H9 (cell line): ENCODE measurements around the gene CCDC127. TPM values are rescaled to one million over a fixed set of nuclear protein-coding genes. Genes with fewer than 3 reads are reported as not detected.
A peak's percentile ranks its signal among the peaks of the same experiment; 100 is the strongest.
"Not testable (repeated sequence)": the region's sequence is repeated elsewhere in the genome, so short reads cannot be mapped to it uniquely, and the experiment has no call there.

Experiments used
- DNase-seq: peaks from one replicate; pipeline ENCODE4 v3.0.0-alpha.2; 2017
- H2AFZ ChIP-seq: one replicate; pipeline ENCODE4 v1.6.1; 2013; ENCODE audit warnings: mild to moderate bottlenecking, low read length, control low read depth, moderate library complexity
- H2AK5ac ChIP-seq: 2 replicates; pipeline ENCODE4 v1.6.1; 2013; ENCODE audit warnings: low read length, control low read depth, mixed read lengths; ENCODE audit not compliant: insufficient read length
- H2BK120ac ChIP-seq: one replicate; pipeline ENCODE4 v1.6.1; 2013; ENCODE audit warnings: low read depth, mild to moderate bottlenecking, low read length, control low read depth, inconsistent platforms; ENCODE audit not compliant: poor library complexity, severe bottlenecking
- H2BK12ac ChIP-seq: 2 replicates; pipeline ENCODE4 v1.6.1; 2013; ENCODE audit warnings: low read length, control low read depth, mixed read lengths, low read depth; ENCODE audit not compliant: insufficient read length
- H2BK15ac ChIP-seq: 2 replicates; pipeline ENCODE4 v1.6.1; 2013; ENCODE audit warnings: low read depth, low read length, control low read depth
- H2BK20ac ChIP-seq: one replicate; pipeline ENCODE4 v1.6.1; 2013; ENCODE audit warnings: low read depth, mild to moderate bottlenecking, low read length, control low read depth, inconsistent platforms; ENCODE audit not compliant: poor library complexity, severe bottlenecking
- H2BK5ac ChIP-seq: 2 replicates; pipeline ENCODE4 v1.6.1; 2013; ENCODE audit warnings: low read length, control low read depth, mixed read lengths; ENCODE audit not compliant: insufficient read length
- H3K14ac ChIP-seq: 2 replicates; pipeline ENCODE4 v1.6.1; 2013; ENCODE audit warnings: low read length, control low read depth; ENCODE audit not compliant: insufficient read depth
- H3K18ac ChIP-seq: 2 replicates; pipeline ENCODE4 v1.6.1; 2013; ENCODE audit warnings: low read depth, mild to moderate bottlenecking, mixed read lengths, low read length, control low read depth; ENCODE audit not compliant: insufficient read length
- H3K23ac ChIP-seq: 2 replicates; pipeline ENCODE4 v1.6.1; 2013; ENCODE audit warnings: low read length, control low read depth, mixed read lengths, low read depth; ENCODE audit not compliant: insufficient read length
- H3K23me2 ChIP-seq: 2 replicates; pipeline ENCODE4 v1.6.1; 2013; ENCODE audit warnings: low read depth, mild to moderate bottlenecking, mixed read lengths, low read length, control low read depth; ENCODE audit not compliant: insufficient read length, poor library complexity, severe bottlenecking
- H3K27ac ChIP-seq: 2 replicates; pipeline ENCODE4 v1.5.1; 2013; ENCODE audit warnings: low read length, control low read depth, mixed read lengths, low read depth; ENCODE audit not compliant: insufficient read length
- H3K27me3 ChIP-seq: 2 replicates; pipeline ENCODE4 v1.6.1; 2013; ENCODE audit warnings: low read length, control low read depth, inconsistent platforms; ENCODE audit not compliant: insufficient read depth
- H3K4ac ChIP-seq: 2 replicates; pipeline ENCODE4 v1.6.1; 2013; ENCODE audit warnings: low read depth, mild to moderate bottlenecking, control low read depth, inconsistent platforms, low read length, moderate library complexity
- H3K4me1 ChIP-seq: 2 replicates; pipeline ENCODE4 v1.6.1; 2013; ENCODE audit warnings: low read length, control low read depth, inconsistent platforms; ENCODE audit not compliant: insufficient read depth
- H3K4me2 ChIP-seq: 2 replicates; pipeline ENCODE4 v1.6.1; 2013; ENCODE audit warnings: low read length, control low read depth, mixed read lengths; ENCODE audit not compliant: insufficient read length, insufficient read depth
- H3K56ac ChIP-seq: 2 replicates; pipeline ENCODE4 v1.6.1; 2013; ENCODE audit warnings: low read depth, mild to moderate bottlenecking, mixed read lengths, low read length, control low read depth; ENCODE audit not compliant: insufficient read length
- H3K79me1 ChIP-seq: 2 replicates; pipeline ENCODE4 v1.6.1; 2013; ENCODE audit warnings: low read depth, mild to moderate bottlenecking, moderate library complexity, low read length, control low read depth, inconsistent platforms; ENCODE audit not compliant: insufficient read depth, poor library complexity, severe bottlenecking
- H3K79me2 ChIP-seq: 2 replicates; pipeline ENCODE4 v1.6.1; 2013; ENCODE audit warnings: low read length, control low read depth, inconsistent platforms; ENCODE audit not compliant: insufficient read depth
- H3K9ac ChIP-seq: 2 replicates; pipeline ENCODE4 v1.6.1; 2013; ENCODE audit warnings: low read length, control low read depth, mixed read lengths; ENCODE audit not compliant: insufficient read length; ENCODE audit errors: extremely low read depth
- H3K9me3 ChIP-seq: one replicate; pipeline ENCODE4 v1.6.1; 2013; ENCODE audit warnings: low read depth, low read length, inconsistent platforms; ENCODE audit not compliant: control insufficient read depth
- H3T11ph ChIP-seq: one replicate; pipeline ENCODE4 v1.6.1; 2013; ENCODE audit warnings: mild to moderate bottlenecking, low read length, control low read depth, inconsistent platforms
- H4K20me1 ChIP-seq: one replicate; pipeline ENCODE4 v1.6.1; 2013; ENCODE audit not compliant: control insufficient read depth, insufficient read length, insufficient read depth
- H4K5ac ChIP-seq: 2 replicates; pipeline ENCODE4 v1.6.1; 2013; ENCODE audit warnings: low read depth, mild to moderate bottlenecking, mixed read lengths, low read length, control low read depth; ENCODE audit not compliant: insufficient read length
- H4K8ac ChIP-seq: replicated peaks from 2 replicates; pipeline ENCODE4 v1.6.1; 2013; ENCODE audit warnings: low read length, control low read depth, mixed read lengths, low read depth; ENCODE audit not compliant: insufficient read length
- H4K91ac ChIP-seq: 2 replicates; pipeline ENCODE4 v1.6.1; 2013; ENCODE audit warnings: low read depth, mild to moderate bottlenecking, moderate library complexity, mixed read lengths, low read length, control low read depth; ENCODE audit not compliant: insufficient read length
- H3K27ac Mint-ChIP-seq, 3 experiments: 2 replicates in 2 of 3; 3 replicates in 1 of 3; pipeline ENCODE4 v1.8.0; 2020 to 2021; ENCODE audit warnings: mixed read lengths in 3 of 3, mild to moderate bottlenecking in 1 of 3, moderate library complexity in 1 of 3
- H3K27me3 Mint-ChIP-seq: 2 replicates; pipeline ENCODE4 v1.8.0; 2021; ENCODE audit warnings: low read depth, mild to moderate bottlenecking, moderate library complexity, mixed read lengths
- H3K36me3 Mint-ChIP-seq, 3 experiments: 2 replicates in 2 of 3; 3 replicates in 1 of 3; pipeline ENCODE4 v1.8.0; 2020 to 2021; ENCODE audit warnings: low read depth in 3 of 3, mixed read lengths in 3 of 3; ENCODE audit not compliant: insufficient read depth in 1 of 3
- H3K4me1 Mint-ChIP-seq, 2 experiments: 2 replicates each; pipeline ENCODE4 v1.8.0; 2020; ENCODE audit warnings: mixed read lengths in 2 of 2
- H3K4me3 Mint-ChIP-seq, 2 experiments: 2 replicates in 1 of 2; 3 replicates in 1 of 2; pipeline ENCODE4 v1.8.0; 2020 to 2021; ENCODE audit warnings: mild to moderate bottlenecking in 2 of 2, mixed read lengths in 2 of 2, moderate library complexity in 1 of 2
- H3K9me3 Mint-ChIP-seq, 2 experiments: 2 replicates in 1 of 2; 3 replicates in 1 of 2; pipeline ENCODE4 v1.8.0; 2020; ENCODE audit warnings: mild to moderate bottlenecking in 2 of 2, mixed read lengths in 2 of 2, moderate library complexity in 1 of 2
- CTCF ChIP-seq: fragments of 200-600 bp; sonication (generic); conservative IDR thresholded peaks from 3 replicates; pipeline ENCODE4 v1.8.0; 2021; ENCODE audit warnings: antibody characterized with exemption, mild to moderate bottlenecking
- WGBS: extraction: QIAGEN DNeasy Blood & Tissue Kit; methylation state at CpG from one replicate; pipeline ENCODE4 v1.1.7; 2013; ENCODE audit warnings: missing lambda C conversion rate, low lambda C conversion rate, mixed read lengths; ENCODE audit not compliant: insufficient read length; ENCODE audit errors: extremely low coverage; 5-methylcytosine and 5-hydroxymethylcytosine counted together
- total RNA-seq: library from RNA; stranded (reverse); gene quantifications from 2 replicates; pipeline ENCODE4 v1.2.1, GENCODE V29; 2021

Gene CCDC127
- total RNA-seq, 1 experiment from 2014 or later, result 9.0 TPM

- peaks cover 6 to 7% of the 10 kb centered on the region in 2 experiments; a peak in 1 of 4 replicates for H3K4me1 Mint-ChIP-seq
- Histone ChIP-seq H3K23me2 (no peaks in the 10 kb centered on the region), H3K9ac (no peak overlapping the region), H3K27ac (no peak overlapping the region), H3K4ac (no peak overlapping the region), H4K91ac (no peak overlapping the region), H3K56ac (no peak overlapping the region), H4K8ac (no peak overlapping the region), H3K4me1 (no peaks in the 10 kb centered on the region), H3T11ph (no peak overlapping the region), H2BK12ac (no peak overlapping the region), H3K79me1 (no peaks in the 10 kb centered on the region), H3K27me3 (no peaks in the 10 kb centered on the region), H4K5ac (no peak overlapping the region), H2BK120ac (no peak overlapping the region), H2AFZ (no peak overlapping the region), H3K9me3 (no peaks in the 10 kb centered on the region), H2BK20ac (no peak overlapping the region), H3K23ac (no peak overlapping the region), H3K18ac (no peak overlapping the region), H4K20me1 (no peaks in the 10 kb centered on the region), H2BK15ac (no peak overlapping the region), H2BK5ac (no peak overlapping the region), H3K79me2 (no peaks in the 10 kb centered on the region), H3K14ac (no peak overlapping the region), H3K4me2 (no peak overlapping the region), H2AK5ac (no peak overlapping the region)
- no peak for DNase-seq
- H3K27me3 Mint-ChIP-seq, result no peaks in the 10 kb centered on the region
- H3K27ac Mint-ChIP-seq, result peak overlapping the region in 2 of 3 experiments; percentile 53 to 74; a peak in 3 of 7 replicates
- TF ChIP-seq CTCF, result no peak
- no peaks in the 10 kb centered on the region for H3K9me3 Mint-ChIP-seq
- WGBS, result no CpG with 5 or more reads among the region's 8 CpGs
- H3K4me3 Mint-ChIP-seq, result no peak overlapping the region
- H3K36me3 Mint-ChIP-seq, result peaks cover 47 to 86% (median 69%) of the 10 kb centered on the region in 3 experiments
Observed at GRCh38 chr5:234450-234849, 16.5 kb upstream of the CCDC127 start.

- no CpG with 5 or more reads among the region's 20 CpGs for WGBS
- Mint-ChIP-seq H3K36me3 (peaks cover 50 to 86% (median 69%) of the 10 kb centered on the region in 3 experiments), H3K27ac (peak overlapping the region in 1 of 3 experiments; percentile 24; a peak in 1 of 7 replicates)
- H3K56ac ChIP-seq, H3K4me1 ChIP-seq, H3K27me3 ChIP-seq, H3K4me2 ChIP-seq, H3K18ac ChIP-seq, H4K91ac ChIP-seq, DNase-seq, H3K27ac ChIP-seq, H2BK12ac ChIP-seq, H3K9me3 ChIP-seq, H4K20me1 ChIP-seq, H2BK15ac ChIP-seq, H3K9ac ChIP-seq, H3K4me1 Mint-ChIP-seq, H3K23ac ChIP-seq, H3K79me1 ChIP-seq, H2BK5ac ChIP-seq, H2AFZ ChIP-seq, H2AK5ac ChIP-seq, H3K9me3 Mint-ChIP-seq, H3K27me3 Mint-ChIP-seq, H4K8ac ChIP-seq, H2BK120ac ChIP-seq, H3K4ac ChIP-seq, H3K79me2 ChIP-seq, H3K14ac ChIP-seq, H2BK20ac ChIP-seq, H3K4me3 Mint-ChIP-seq, H3K23me2 ChIP-seq, H3T11ph ChIP-seq, H4K5ac ChIP-seq: not testable (repeated sequence)
Observed at GRCh38 chr5:233426-233825, 15.5 kb upstream of the CCDC127 start.
